Activated CD4-positive, alpha-beta T cell treated with anti-CD3 and anti-CD28 coated beads, Interleukin-2, amount 10 ng/mL, durations not matched to agents 7 days and 5 days (primary cell): Measurements from ENCODE around the gene RHBDF2. TPM values are rescaled to one million over a fixed set of nuclear protein-coding genes. Genes with fewer than 3 reads are reported as not detected.
A peak's percentile ranks its signal among the peaks of the same experiment; 100 is the strongest.

Experiments
- CTCF ChIA-PET: fragments of 350-600 bp; sonication (Branson Sonifier 250); formaldehyde crosslinking; loops from one replicate; lab custom pipeline; 2021; ENCODE audit warnings: antibody characterized with exemption; lab: Charles Lee
- POLR2A ChIA-PET: fragments of 350-600 bp; sonication (Branson Sonifier 250); formaldehyde crosslinking; loops from one replicate; lab custom pipeline; 2021; ENCODE audit warnings: antibody characterized with exemption; lab: Charles Lee
- DNase-seq: peaks from one replicate; pipeline ENCODE4 v3.0.0-alpha.2; 2020
- H3K27ac Mint-ChIP-seq: one replicate; pipeline ENCODE4 v1.8.0; 2021; ENCODE audit warnings: mild to moderate bottlenecking, moderate library complexity, mixed read lengths
- H3K27me3 Mint-ChIP-seq: one replicate; pipeline ENCODE4 v1.8.0; 2021; ENCODE audit warnings: mixed read lengths
- H3K36me3 Mint-ChIP-seq: one replicate; pipeline ENCODE4 v1.8.0; 2021; ENCODE audit warnings: low read depth, mixed read lengths
- H3K4me1 Mint-ChIP-seq: one replicate; pipeline ENCODE4 v1.8.0; 2021; ENCODE audit warnings: mixed read lengths
- H3K4me3 Mint-ChIP-seq: one replicate; pipeline ENCODE4 v1.8.0; 2021; ENCODE audit warnings: mild to moderate bottlenecking, moderate library complexity, mixed read lengths
- H3K9me3 Mint-ChIP-seq: one replicate; pipeline ENCODE4 v1.8.0; 2021; ENCODE audit warnings: mixed read lengths
- total RNA-seq, 2 experiments: library from RNA; stranded (reverse); gene quantifications; one replicate each; pipeline ENCODE4 v1.2.3, GENCODE V29; 2021

Gene RHBDF2
- total RNA-seq, 2 experiments from 2014 or later: 37.1 to 41.6 TPM

- ChIA-PET POLR2A (no interaction called here), CTCF (interaction anchor here (0.7 kb wide), 1 partner anchor 20 kb away, joined by 3 read pairs; no protein-coding TSS in a partner anchor)
- no peak overlapping the region for H3K4me3 Mint-ChIP-seq
- no peak for DNase-seq
- peaks cover 32% of the 10 kb centered on the region for H3K4me1 Mint-ChIP-seq
- no peaks in the 10 kb centered on the region for H3K27me3 Mint-ChIP-seq
- no peaks in the 10 kb centered on the region for H3K36me3 Mint-ChIP-seq
- no peaks in the 10 kb centered on the region for H3K9me3 Mint-ChIP-seq
- no peak overlapping the region for H3K27ac Mint-ChIP-seq
Observed at GRCh38 chr17:76439314-76439928, 61.8 kb downstream of the RHBDF2 start.

DNA sequence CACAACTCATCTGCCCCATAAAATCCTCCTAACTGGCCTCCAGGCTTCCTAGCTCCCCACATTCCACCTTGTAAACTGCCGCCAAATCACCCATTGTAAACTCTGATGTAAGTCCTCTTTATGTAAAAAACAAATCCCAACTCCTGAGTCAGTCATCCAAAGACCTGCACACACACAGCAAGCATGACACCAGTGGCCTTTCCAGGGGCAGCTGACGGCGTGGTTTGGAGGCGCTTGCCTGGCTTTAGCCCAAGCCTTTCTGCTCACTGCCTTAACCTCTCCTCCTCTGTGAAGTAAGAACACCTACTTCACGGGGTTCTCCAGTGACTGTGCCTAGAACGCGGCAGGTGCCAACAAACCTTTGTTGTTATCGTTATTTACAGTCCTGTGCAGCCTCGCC lies 62.3 kb downstream of the RHBDF2 start:
- H3K27ac Mint-ChIP-seq: no peak overlapping the region
- POLR2A ChIA-PET: interaction anchor here (0.6 kb wide), 1 partner anchor 11 kb away, joined by 8 read pairs; no protein-coding TSS in a partner anchor
- no peaks in the 10 kb centered on the region for H3K27me3 Mint-ChIP-seq

DNA sequence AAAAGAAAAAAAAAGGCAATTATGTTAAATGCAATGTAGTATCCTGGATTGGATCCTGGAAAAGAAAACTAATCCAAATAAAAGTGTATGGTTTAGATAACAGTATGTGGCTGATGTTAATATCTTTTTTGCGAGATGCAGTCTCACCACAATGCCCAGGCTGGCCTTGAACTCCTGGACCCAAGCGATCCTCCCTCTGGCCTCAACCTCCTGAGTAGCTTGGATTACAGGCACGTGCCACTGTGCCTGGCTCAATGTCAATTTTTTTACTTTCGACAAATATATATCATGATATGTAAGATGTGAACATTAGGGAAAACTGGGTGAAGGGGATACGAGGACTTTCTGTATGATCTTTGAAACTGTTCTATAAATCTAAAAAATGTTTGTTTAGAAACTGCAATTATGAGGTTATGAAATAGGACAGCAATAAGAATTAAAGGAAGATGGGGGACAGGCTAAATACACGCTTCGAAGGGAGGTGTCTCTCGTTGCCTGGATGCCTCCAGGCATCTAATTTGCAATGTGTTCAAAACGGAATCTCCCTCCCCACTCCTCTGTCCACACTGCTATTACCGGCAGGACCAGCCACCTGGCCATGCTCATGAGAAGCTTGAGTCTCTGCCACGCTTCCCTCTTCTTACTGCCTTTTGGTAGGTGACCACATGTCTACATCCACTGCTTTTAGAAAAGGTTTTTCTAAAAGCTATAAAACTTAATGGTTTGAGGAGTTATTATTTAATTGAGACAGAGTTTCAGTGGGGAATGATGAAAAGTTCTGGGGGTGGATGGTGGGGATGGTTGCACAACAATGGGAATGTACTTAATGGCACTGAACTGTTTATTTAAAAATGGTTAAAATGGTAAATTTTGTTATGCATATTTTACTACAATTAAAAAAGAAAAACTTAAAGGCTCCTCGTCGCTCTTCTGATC lies 63.5 kb downstream of the RHBDF2 start:
- Mint-ChIP-seq H3K27ac (no peak overlapping the region), H3K4me1 (peaks cover 21% of the 10 kb centered on the region), H3K9me3 (no peaks in the 10 kb centered on the region), H3K27me3 (no peaks in the 10 kb centered on the region), H3K4me3 (no peak overlapping the region), H3K36me3 (no peaks in the 10 kb centered on the region)
- CTCF ChIA-PET: interaction anchor here (0.6 to 1.5 kb wide), 2 partner anchors 13 to 148 kb away, joined by 3 to 6 read pairs; partner anchors contain the start of gene ST6GALNAC2
- no peak for DNase-seq
- POLR2A ChIA-PET: no interaction called here

More for the DNA sequence above, 62.3 kb downstream of the RHBDF2 start:
- peaks cover 30% of the 10 kb centered on the region for H3K4me1 Mint-ChIP-seq
- no peak overlapping the region for H3K4me3 Mint-ChIP-seq
- CTCF ChIA-PET: interaction anchor here (0.7 to 1.5 kb wide), 2 partner anchors 15 to 20 kb away, joined by 3 read pairs; no protein-coding TSS in a partner anchor
- no peaks in the 10 kb centered on the region for H3K9me3 Mint-ChIP-seq
- no peak for DNase-seq
- H3K36me3 Mint-ChIP-seq: no peaks in the 10 kb centered on the region

GRCh38 chr17:76435751-76436150 lies 65.5 kb downstream of the RHBDF2 start:
- Mint-ChIP-seq H3K4me3 (no peak overlapping the region), H3K4me1 (peaks cover 4% of the 10 kb centered on the region), H3K27me3 (no peaks in the 10 kb centered on the region), H3K9me3 (no peaks in the 10 kb centered on the region), H3K36me3 (no peaks in the 10 kb centered on the region), H3K27ac (no peak overlapping the region)
- DNase-seq: no peak
- POLR2A ChIA-PET: interaction anchor here (0.6 kb wide), 2 partner anchors 16 to 348 kb away, joined by 3 to 4 read pairs; no protein-coding TSS in a partner anchor
- CTCF ChIA-PET: interaction anchor here (1.1 to 1.8 kb wide), 4 partner anchors 9 to 38 kb away, joined by 4 to 7 read pairs (median 4); no protein-coding TSS in a partner anchor

- peaks cover 3% of the 10 kb centered on the region for H3K4me1 Mint-ChIP-seq
- DNase-seq: no peak
- H3K27ac Mint-ChIP-seq: peak overlapping the region; percentile 9
- H3K36me3 Mint-ChIP-seq: no peaks in the 10 kb centered on the region
- H3K4me3 Mint-ChIP-seq: no peak overlapping the region
- CTCF ChIA-PET: interaction anchor here (0.6 to 1.5 kb wide), 6 partner anchors 10 to 329 kb away, joined by 3 to 7 read pairs (median 4); no protein-coding TSS in a partner anchor
- no peaks in the 10 kb centered on the region for H3K9me3 Mint-ChIP-seq
- no peaks in the 10 kb centered on the region for H3K27me3 Mint-ChIP-seq
- POLR2A ChIA-PET: no interaction called here
Observed at GRCh38 chr17:76434870-76435269, 66.4 kb downstream of the RHBDF2 start.

DNA sequence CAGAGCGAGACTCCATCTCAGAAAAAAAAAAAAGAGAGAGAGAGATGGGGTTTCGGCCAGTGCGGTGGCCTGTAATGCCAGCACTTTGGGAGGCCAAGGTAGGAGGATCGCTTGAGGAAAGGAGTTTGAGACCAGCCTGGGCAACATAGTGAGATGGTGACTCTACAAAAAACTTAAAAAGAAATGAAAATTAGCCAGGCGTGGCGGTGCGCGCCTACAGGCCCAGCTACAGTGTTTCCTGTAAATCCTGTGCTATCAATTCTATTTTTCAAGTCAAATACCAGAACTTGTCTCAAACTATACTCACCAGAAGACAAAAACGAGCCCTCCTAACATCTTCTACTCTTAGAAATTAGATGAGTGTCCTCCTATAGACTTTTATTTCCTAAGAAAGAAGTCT lies 67.5 kb downstream of the RHBDF2 start:
- no peak for DNase-seq
- Mint-ChIP-seq H3K4me3 (no peak overlapping the region), H3K27me3 (no peaks in the 10 kb centered on the region), H3K27ac (no peak overlapping the region), H3K4me1 (no peaks in the 10 kb centered on the region), H3K9me3 (no peaks in the 10 kb centered on the region), H3K36me3 (no peaks in the 10 kb centered on the region)
- ChIA-PET POLR2A (no interaction called here), CTCF (no interaction called here)

DNA sequence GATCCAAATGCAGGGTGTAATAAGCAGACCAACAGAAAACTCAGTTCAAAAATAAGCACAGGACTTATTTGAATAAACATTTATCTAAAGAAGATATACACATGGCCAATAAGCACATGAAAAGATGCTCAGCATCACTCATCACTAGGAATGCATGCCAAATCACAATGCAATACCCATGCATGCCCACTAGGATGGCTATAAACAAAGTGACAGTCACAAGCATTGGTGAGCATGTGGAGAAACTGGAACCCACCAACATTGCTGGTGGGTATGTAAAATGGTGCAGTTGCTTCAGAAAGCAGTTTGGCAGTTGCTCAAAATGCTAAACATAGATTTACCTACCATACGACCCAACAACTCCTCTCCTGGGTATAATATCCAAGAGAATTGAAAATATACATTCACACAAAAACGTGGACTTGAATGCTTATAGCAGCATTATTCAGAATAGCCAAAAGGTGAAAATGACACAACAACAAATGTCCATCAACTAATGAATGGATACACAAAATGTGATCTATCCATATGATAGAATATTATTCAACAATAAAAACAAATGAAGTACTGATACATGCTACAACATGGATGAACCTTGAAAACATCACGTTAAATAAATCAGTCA lies 68.4 kb downstream of the RHBDF2 start:
- H3K9me3 Mint-ChIP-seq: no peaks in the 10 kb centered on the region
- H3K4me1 Mint-ChIP-seq: no peaks in the 10 kb centered on the region
- CTCF ChIA-PET: no interaction called here
- no peak overlapping the region for H3K4me3 Mint-ChIP-seq
- no peak overlapping the region for H3K27ac Mint-ChIP-seq
- POLR2A ChIA-PET: no interaction called here
- peaks cover 2% of the 10 kb centered on the region for H3K36me3 Mint-ChIP-seq
- DNase-seq: peak; percentile 24
- H3K27me3 Mint-ChIP-seq: no peaks in the 10 kb centered on the region

DNA sequence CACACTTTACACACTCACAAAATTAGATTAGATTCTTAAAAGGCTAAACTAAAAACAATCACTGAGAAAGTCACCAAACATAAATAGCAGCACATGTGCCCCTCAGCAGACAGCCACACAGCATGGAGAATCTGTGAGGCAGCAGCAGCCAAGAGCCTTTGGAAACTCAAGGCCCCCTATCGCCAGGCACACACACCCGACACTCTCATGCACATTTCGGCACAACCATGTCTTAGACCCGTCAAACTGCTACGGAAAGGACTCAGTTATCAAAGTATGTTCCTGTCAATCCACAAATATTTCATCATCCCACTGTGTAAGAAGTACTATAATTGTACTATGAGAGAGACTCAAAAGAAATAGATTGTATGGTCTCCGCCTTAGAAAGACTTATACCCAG lies 69.2 kb downstream of the RHBDF2 start:
- ChIA-PET POLR2A (no interaction called here), CTCF (no interaction called here)
- DNase-seq: no peak
- Mint-ChIP-seq H3K27me3 (no peaks in the 10 kb centered on the region), H3K9me3 (no peaks in the 10 kb centered on the region), H3K4me1 (no peaks in the 10 kb centered on the region), H3K27ac (no peak overlapping the region), H3K4me3 (no peak overlapping the region), H3K36me3 (peaks cover 2% of the 10 kb centered on the region)

- Mint-ChIP-seq H3K4me1 (no peaks in the 10 kb centered on the region), H3K27ac (no peak overlapping the region), H3K9me3 (no peaks in the 10 kb centered on the region), H3K4me3 (no peak overlapping the region), H3K36me3 (peaks cover 2% of the 10 kb centered on the region), H3K27me3 (no peaks in the 10 kb centered on the region)
- ChIA-PET CTCF (no interaction called here), POLR2A (no interaction called here)
- DNase-seq: no peak
Observed at GRCh38 chr17:76431509-76431908, 69.7 kb downstream of the RHBDF2 start.

GRCh38 chr17:76428511-76428910 lies 72.7 kb downstream of the RHBDF2 start:
- ChIA-PET POLR2A (no interaction called here), CTCF (interaction anchor here (0.7 to 2.2 kb wide), 3 partner anchors 20 to 1201 kb away, joined by 3 to 6 read pairs (median 3); no protein-coding TSS in a partner anchor)
- Mint-ChIP-seq H3K36me3 (peaks cover 2% of the 10 kb centered on the region), H3K27me3 (no peaks in the 10 kb centered on the region), H3K27ac (no peak overlapping the region), H3K4me3 (no peak overlapping the region), H3K4me1 (no peaks in the 10 kb centered on the region), H3K9me3 (no peaks in the 10 kb centered on the region)
- no peak for DNase-seq

DNA sequence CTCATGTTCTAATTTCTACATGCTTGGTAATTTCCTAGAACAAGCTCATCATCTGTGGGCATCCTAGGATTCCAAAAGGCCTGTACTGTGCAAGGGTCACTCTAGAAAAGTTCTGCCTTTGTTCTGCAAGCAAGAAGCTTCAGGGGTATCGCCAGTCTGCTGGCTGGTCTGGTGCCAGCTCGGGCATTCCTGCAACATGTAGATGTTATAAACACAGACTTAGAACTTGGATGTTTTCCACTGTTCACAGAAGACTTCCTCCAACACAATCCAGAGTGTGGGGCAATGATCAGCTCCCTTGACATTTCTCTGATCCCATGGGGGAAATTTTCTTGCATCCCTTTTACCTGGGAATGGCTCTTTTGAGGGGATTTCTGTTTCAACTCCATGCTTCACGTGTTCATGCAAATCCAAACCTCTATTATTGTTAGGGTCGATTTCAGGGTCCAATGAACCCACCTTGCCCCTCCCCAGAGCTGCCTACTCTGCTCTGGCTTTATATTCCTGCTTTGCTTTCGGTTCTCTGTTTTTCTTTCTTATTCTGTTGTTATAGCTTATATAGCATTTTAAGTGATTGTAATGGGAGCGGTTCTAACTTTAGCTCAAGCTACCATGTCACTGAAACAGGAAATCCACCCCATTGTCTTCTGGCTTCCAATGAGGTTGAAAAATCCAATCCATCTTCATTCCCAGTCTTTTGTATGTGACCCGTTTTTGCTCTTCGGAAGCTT lies 73.6 kb downstream of the RHBDF2 start:
- no peak for DNase-seq
- POLR2A ChIA-PET: no interaction called here
- H3K36me3 Mint-ChIP-seq: peaks cover 2% of the 10 kb centered on the region
- H3K4me1 Mint-ChIP-seq: no peaks in the 10 kb centered on the region
- H3K27ac Mint-ChIP-seq: no peak overlapping the region
- CTCF ChIA-PET: interaction anchor here (1.7 to 2.2 kb wide), 2 partner anchors 19 to 30 kb away, joined by 3 to 6 read pairs; no protein-coding TSS in a partner anchor
- H3K27me3 Mint-ChIP-seq: no peaks in the 10 kb centered on the region
- no peaks in the 10 kb centered on the region for H3K9me3 Mint-ChIP-seq
- no peak overlapping the region for H3K4me3 Mint-ChIP-seq

GRCh38 chr17:76426853-76427252 lies 74.4 kb downstream of the RHBDF2 start:
- ChIA-PET CTCF (interaction anchor here (2.2 kb wide), 1 partner anchor 18 kb away, joined by 6 read pairs; no protein-coding TSS in a partner anchor), POLR2A (no interaction called here)
- H3K27me3 Mint-ChIP-seq: no peaks in the 10 kb centered on the region
- no peak for DNase-seq
- H3K27ac Mint-ChIP-seq: no peak overlapping the region
- peaks cover 2% of the 10 kb centered on the region for H3K36me3 Mint-ChIP-seq
- H3K9me3 Mint-ChIP-seq: no peaks in the 10 kb centered on the region
- no peaks in the 10 kb centered on the region for H3K4me1 Mint-ChIP-seq
- H3K4me3 Mint-ChIP-seq: no peak overlapping the region
